ENCODE measurements around the gene TSPAN3. TPM values are rescaled to one million over a fixed set of nuclear protein-coding genes. Genes with fewer than 3 reads are reported as not detected.

The TSPAN3 gene
- total and polyA plus RNA-seq, 11 donors = 58.1 to 247 (median 133) TPM

GRCh38 chr15:77012117-77012712, 58.7 kb downstream of the TSPAN3 start:
- intact Hi-C loops (cut with DNase I) = no loop called here
- DNase-seq (peak in 1 of 5 donors; percentile 9), ATAC-seq (no peak)
- Histone ChIP-seq H3K4me3 (no peak overlapping the region), H3K27ac (peak overlapping the region in 1 of 12 donors; percentile 77), H3K27me3 (no peaks in the 10 kb centered on the region), H3K9me3 (no peaks in the 10 kb centered on the region), H3K36me3 (no peaks in the 10 kb centered on the region), H3K4me1 (peaks cover 0 to 64% (median 3%) of the 10 kb centered on the region in 12 donors)
- 89 to 97% (median 94%) methylated on average over 3 of the region's 3 CpGs for WGBS, 4 donors
- TF ChIP-seq, protein P1, sequence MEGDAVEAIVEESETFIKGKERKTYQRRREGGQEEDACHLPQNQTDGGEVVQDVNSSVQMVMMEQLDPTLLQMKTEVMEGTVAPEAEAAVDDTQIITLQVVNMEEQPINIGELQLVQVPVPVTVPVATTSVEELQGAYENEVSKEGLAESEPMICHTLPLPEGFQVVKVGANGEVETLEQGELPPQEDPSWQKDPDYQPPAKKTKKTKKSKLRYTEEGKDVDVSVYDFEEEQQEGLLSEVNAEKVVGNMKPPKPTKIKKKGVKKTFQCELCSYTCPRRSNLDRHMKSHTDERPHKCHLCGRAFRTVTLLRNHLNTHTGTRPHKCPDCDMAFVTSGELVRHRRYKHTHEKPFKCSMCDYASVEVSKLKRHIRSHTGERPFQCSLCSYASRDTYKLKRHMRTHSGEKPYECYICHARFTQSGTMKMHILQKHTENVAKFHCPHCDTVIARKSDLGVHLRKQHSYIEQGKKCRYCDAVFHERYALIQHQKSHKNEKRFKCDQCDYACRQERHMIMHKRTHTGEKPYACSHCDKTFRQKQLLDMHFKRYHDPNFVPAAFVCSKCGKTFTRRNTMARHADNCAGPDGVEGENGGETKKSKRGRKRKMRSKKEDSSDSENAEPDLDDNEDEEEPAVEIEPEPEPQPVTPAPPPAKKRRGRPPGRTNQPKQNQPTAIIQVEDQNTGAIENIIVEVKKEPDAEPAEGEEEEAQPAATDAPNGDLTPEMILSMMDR (IDR thresholded peaks at IDR 0.05) = no peak
- no peak for TF ChIP-seq POLR2A (IDR thresholded peaks at IDR 0.05)

DNA sequence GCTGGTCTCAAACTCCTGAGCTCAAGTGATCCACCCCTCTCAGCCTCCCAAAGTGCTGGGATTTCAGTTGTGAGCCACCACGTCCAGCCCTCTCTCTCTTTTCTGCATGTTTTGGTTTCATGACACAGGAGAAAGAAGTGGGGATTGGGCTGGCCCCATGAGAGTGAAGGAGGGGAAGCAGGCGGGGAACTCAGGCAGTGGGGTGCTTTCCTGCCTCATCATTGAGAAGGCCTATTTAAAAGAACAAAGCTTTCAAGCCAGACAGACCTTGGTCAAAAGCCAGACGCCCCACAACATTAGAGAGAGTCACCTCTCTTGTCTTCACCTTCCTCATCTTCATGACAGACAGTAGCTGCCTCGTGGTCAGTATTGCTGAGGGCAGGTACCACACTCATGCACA, 60.1 kb downstream of the TSPAN3 start:
- Histone ChIP-seq H3K4me3 (no peak overlapping the region), H3K36me3 (no peaks in the 10 kb centered on the region), H3K9me3 (no peaks in the 10 kb centered on the region), H3K4me1 (peaks cover 0 to 51% (median 2%) of the 10 kb centered on the region in 12 donors), H3K27ac (no peak overlapping the region), H3K27me3 (no peaks in the 10 kb centered on the region)
- ATAC-seq = no peak
- no peak for TF ChIP-seq POLR2A (IDR thresholded peaks at IDR 0.05)
- TF ChIP-seq, protein P1 (IDR thresholded peaks at IDR 0.05) = no peak
- intact Hi-C loops (cut with DNase I) = no loop called here
- WGBS, 4 donors = 74 to 89% (median 83%) methylated on average over 4 of the region's 4 CpGs
- DNase-seq = peak in 2 of 5 donors; percentile 4 to 13

- intact Hi-C loops (cut with DNase I) = no loop called here
- H3K4me1 ChIP-seq = peaks cover 0 to 47% (median 0%) of the 10 kb centered on the region in 12 donors
- no peaks in the 10 kb centered on the region for H3K36me3 ChIP-seq
- H3K9me3 ChIP-seq = no peaks in the 10 kb centered on the region
- ATAC-seq (no peak), DNase-seq (peak in 1 of 5 donors; percentile 33)
- H3K27me3 ChIP-seq = no peaks in the 10 kb centered on the region
- WGBS, 4 donors = 88 to 95% (median 94%) methylated on average over 4 of the region's 4 CpGs
- no peak overlapping the region for H3K4me3 ChIP-seq
- TF ChIP-seq, protein P1 (IDR thresholded peaks at IDR 0.05) = no peak
- no peak for TF ChIP-seq POLR2A (IDR thresholded peaks at IDR 0.05)
- H3K27ac ChIP-seq = no peak overlapping the region
Observed at GRCh38 chr15:77010312-77010686, 60.6 kb downstream of the TSPAN3 start.

DNA sequence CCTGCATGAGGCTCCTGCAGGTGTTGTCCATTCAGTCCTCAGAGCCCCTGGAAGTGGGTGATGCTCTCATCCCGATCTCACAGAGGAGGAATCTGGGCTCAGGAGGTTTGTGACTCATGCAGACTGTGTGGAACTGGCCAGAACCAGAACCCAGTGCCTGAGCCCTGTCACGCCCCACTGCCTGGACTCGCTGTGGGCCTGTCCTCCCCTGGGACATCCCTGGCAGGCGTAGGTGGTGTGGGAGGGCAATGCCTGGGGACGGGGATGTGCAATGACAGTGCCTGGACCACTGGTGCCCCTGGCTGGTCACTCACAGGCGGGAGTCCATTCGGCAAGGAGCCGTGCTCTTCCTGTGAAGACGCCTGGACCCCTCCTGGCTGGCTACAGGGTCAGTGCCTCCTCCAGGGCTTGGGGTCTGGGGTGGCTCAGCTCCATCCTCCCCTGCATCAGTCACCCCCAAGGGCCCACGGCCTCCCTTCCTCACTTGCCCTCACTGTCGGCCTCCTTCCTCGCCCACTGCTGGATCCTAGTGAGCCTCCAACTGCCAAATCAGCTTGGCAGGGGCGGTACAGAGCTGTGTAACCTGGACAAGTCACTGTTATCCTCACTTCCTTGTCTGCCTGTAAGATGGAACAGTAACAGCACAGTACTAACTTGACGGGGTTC, 61.1 kb downstream of the TSPAN3 start:
- no peak for ATAC-seq

More for the DNA sequence above, 61.1 kb downstream of the TSPAN3 start:
- no peak overlapping the region for H3K4me3 ChIP-seq
- no peaks in the 10 kb centered on the region for H3K9me3 ChIP-seq
- no peaks in the 10 kb centered on the region for H3K27me3 ChIP-seq
- DNase-seq = peak in 2 of 5 donors; percentile 15 to 55
- TF ChIP-seq POLR2A (IDR thresholded peaks at IDR 0.05) = no peak
- H3K27ac ChIP-seq = no peak overlapping the region
- H3K36me3 ChIP-seq = no peaks in the 10 kb centered on the region
- peaks cover 0 to 47% (median 0%) of the 10 kb centered on the region in 12 donors for H3K4me1 ChIP-seq
- intact Hi-C loops (cut with DNase I) = no loop called here
- 84 to 89% (median 86%) methylated on average over 9 to 14 of the region's 14 CpGs for WGBS, 4 donors
